ENCODE data around the gene KRT33B.

- no peak for TF ChIP-seq CTCF (IDR thresholded peaks at IDR 0.05)
- no peak for TF ChIP-seq POLR2A (IDR thresholded peaks at IDR 0.05)
Measured at GRCh38 chr17:41393826-41394225, 24.2 kb upstream of the KRT33B start.

Measured in thyroid gland (tissue), 4 donors.